ENCODE measurements around the gene ITSN1.
A peak's percentile ranks its signal among the peaks of the same experiment; 100 is the strongest.

ITSN1 gene

GRCh38 chr21:33871171-33871570, 228.9 kb downstream of the ITSN1 start:
- Mint-ChIP-seq H3K36me3 (no peaks in the 10 kb centered on the region), H3K27ac (no peak overlapping the region), H3K27me3 (peaks cover 0 to under 1% of the 10 kb centered on the region in 2 donors), H3K9me3 (no peaks in the 10 kb centered on the region), H3K4me1 (no peaks in the 10 kb centered on the region), H3K4me3 (no peak overlapping the region)
- DNase-seq (no peak), ATAC-seq (replicated peaks) (no peak)

- Mint-ChIP-seq H3K9me3 (no peaks in the 10 kb centered on the region), H3K4me3 (no peak overlapping the region), H3K27ac (no peak overlapping the region), H3K4me1 (no peaks in the 10 kb centered on the region), H3K27me3 (peaks cover 6% of the 10 kb centered on the region in 2 donors), H3K36me3 (no peaks in the 10 kb centered on the region)
- DNase-seq, result no peak
- no peak for ATAC-seq (replicated peaks)
These were observed 230.7 kb downstream of the ITSN1 start for GRCh38 chr21:33872881-33873515.

- no peak overlapping the region for H3K27ac Mint-ChIP-seq
- H3K27me3 Mint-ChIP-seq, result peaks cover 10 to 12% of the 10 kb centered on the region in 2 donors
- H3K36me3 Mint-ChIP-seq, result no peaks in the 10 kb centered on the region
- DNase-seq (no peak), ATAC-seq (replicated peaks) (no peak)
- no peaks in the 10 kb centered on the region for H3K9me3 Mint-ChIP-seq
- H3K4me3 Mint-ChIP-seq, result no peak overlapping the region
- H3K4me1 Mint-ChIP-seq, result no peaks in the 10 kb centered on the region
These were observed 231.9 kb downstream of the ITSN1 start for GRCh38 chr21:33874161-33874560.

- Mint-ChIP-seq H3K27me3 (peaks cover 10 to 12% of the 10 kb centered on the region in 2 donors), H3K9me3 (no peaks in the 10 kb centered on the region), H3K4me3 (no peak overlapping the region), H3K27ac (no peak overlapping the region), H3K4me1 (no peaks in the 10 kb centered on the region), H3K36me3 (no peaks in the 10 kb centered on the region)
- ATAC-seq (replicated peaks) (no peak), DNase-seq (no peak)
These were observed 232.9 kb downstream of the ITSN1 start for GRCh38 chr21:33875026-33875695.

- H3K27me3 Mint-ChIP-seq, result peaks cover 10 to 12% of the 10 kb centered on the region in 2 donors
- no peak for ATAC-seq (replicated peaks)
These were observed 236.5 kb downstream of the ITSN1 start for GRCh38 chr21:33878824-33879223.

GRCh38 chr21:33880626-33881025, 238.3 kb downstream of the ITSN1 start:
- Mint-ChIP-seq H3K36me3 (no peaks in the 10 kb centered on the region), H3K4me3 (no peak overlapping the region), H3K9me3 (no peaks in the 10 kb centered on the region), H3K27me3 (peaks cover 18 to 25% of the 10 kb centered on the region in 2 donors), H3K27ac (no peak overlapping the region), H3K4me1 (no peaks in the 10 kb centered on the region)
- no peak for DNase-seq
- ATAC-seq (replicated peaks), result no peak

More at GRCh38 chr21:33878824-33879223, 236.5 kb downstream of the ITSN1 start:
- DNase-seq, result no peak
- H3K27ac Mint-ChIP-seq, result peak overlapping the region; percentile 37
- no peaks in the 10 kb centered on the region for H3K36me3 Mint-ChIP-seq
- no peaks in the 10 kb centered on the region for H3K9me3 Mint-ChIP-seq
- no peak overlapping the region for H3K4me3 Mint-ChIP-seq
- no peaks in the 10 kb centered on the region for H3K4me1 Mint-ChIP-seq

GRCh38 chr21:33881689-33882440, 239.6 kb downstream of the ITSN1 start:
- Mint-ChIP-seq H3K4me1 (no peaks in the 10 kb centered on the region), H3K27ac (no peak overlapping the region), H3K4me3 (no peak overlapping the region), H3K27me3 (peaks cover 18 to 25% of the 10 kb centered on the region in 2 donors), H3K9me3 (no peaks in the 10 kb centered on the region), H3K36me3 (no peaks in the 10 kb centered on the region)
- no peak for ATAC-seq (replicated peaks)
- no peak for DNase-seq

GRCh38 chr21:33883118-33883517, 240.8 kb downstream of the ITSN1 start:
- ATAC-seq (replicated peaks) (no peak), DNase-seq (no peak)
- Mint-ChIP-seq H3K36me3 (no peaks in the 10 kb centered on the region), H3K27ac (no peak overlapping the region), H3K4me3 (no peak overlapping the region), H3K4me1 (no peaks in the 10 kb centered on the region), H3K9me3 (no peaks in the 10 kb centered on the region), H3K27me3 (peaks cover 11 to 17% of the 10 kb centered on the region in 2 donors)

- Mint-ChIP-seq H3K4me1 (no peaks in the 10 kb centered on the region), H3K4me3 (no peak overlapping the region), H3K36me3 (no peaks in the 10 kb centered on the region), H3K27ac (no peak overlapping the region), H3K9me3 (no peaks in the 10 kb centered on the region), H3K27me3 (peaks cover 9 to 13% of the 10 kb centered on the region in 2 donors)
- ATAC-seq (replicated peaks) (no peak), DNase-seq (no peak)
These were observed 242.3 kb downstream of the ITSN1 start for GRCh38 chr21:33884376-33885171.

GRCh38 chr21:33885172-33885514, 242.8 kb downstream of the ITSN1 start:
- DNase-seq (no peak), ATAC-seq (replicated peaks) (no peak)
- H3K27ac Mint-ChIP-seq, result no peak overlapping the region
- H3K4me3 Mint-ChIP-seq, result no peak overlapping the region
- no peaks in the 10 kb centered on the region for H3K36me3 Mint-ChIP-seq
- H3K9me3 Mint-ChIP-seq, result no peaks in the 10 kb centered on the region
- H3K4me1 Mint-ChIP-seq, result no peaks in the 10 kb centered on the region
- peaks cover 9 to 13% of the 10 kb centered on the region in 2 donors for H3K27me3 Mint-ChIP-seq

GRCh38 chr21:33886321-33886720, 244.0 kb downstream of the ITSN1 start:
- no peaks in the 10 kb centered on the region for H3K4me1 Mint-ChIP-seq
- DNase-seq (no peak), ATAC-seq (replicated peaks) (no peak)
- no peak overlapping the region for H3K27ac Mint-ChIP-seq
- H3K9me3 Mint-ChIP-seq, result no peaks in the 10 kb centered on the region
- H3K27me3 Mint-ChIP-seq, result peaks cover 13 to 19% of the 10 kb centered on the region in 2 donors
- H3K36me3 Mint-ChIP-seq, result no peaks in the 10 kb centered on the region
- no peak overlapping the region for H3K4me3 Mint-ChIP-seq

- peaks cover 12 to 16% of the 10 kb centered on the region in 2 donors for H3K27me3 Mint-ChIP-seq
- no peak overlapping the region for H3K27ac Mint-ChIP-seq
- peaks cover 7 to 8% of the 10 kb centered on the region in 2 donors for H3K4me1 Mint-ChIP-seq
- no peak for DNase-seq
- no peak overlapping the region for H3K4me3 Mint-ChIP-seq
- no peaks in the 10 kb centered on the region for H3K9me3 Mint-ChIP-seq
- ATAC-seq (replicated peaks), result no peak
- H3K36me3 Mint-ChIP-seq, result peaks cover 0 to 3% of the 10 kb centered on the region in 2 donors
These were observed 247.9 kb downstream of the ITSN1 start for GRCh38 chr21:33890187-33890586.

- no peak for DNase-seq
- no peak for ATAC-seq (replicated peaks)
- Mint-ChIP-seq H3K4me3 (no peak overlapping the region), H3K27ac (no peak overlapping the region), H3K36me3 (peaks cover 0 to 3% of the 10 kb centered on the region in 2 donors), H3K9me3 (no peaks in the 10 kb centered on the region), H3K4me1 (peaks cover 9% of the 10 kb centered on the region in 2 donors), H3K27me3 (peaks cover 16% of the 10 kb centered on the region in 2 donors)
These were observed 250.6 kb downstream of the ITSN1 start for GRCh38 chr21:33892853-33893252.

- H3K27me3 Mint-ChIP-seq, result peaks cover 16% of the 10 kb centered on the region in 2 donors
- ATAC-seq (replicated peaks), result no peak
- peaks cover 9% of the 10 kb centered on the region in 2 donors for H3K4me1 Mint-ChIP-seq
These were observed 251.6 kb downstream of the ITSN1 start for GRCh38 chr21:33893917-33894316.

More at GRCh38 chr21:33893917-33894316, 251.6 kb downstream of the ITSN1 start:
- no peak overlapping the region for H3K4me3 Mint-ChIP-seq
- peaks cover 0 to 3% of the 10 kb centered on the region in 2 donors for H3K36me3 Mint-ChIP-seq
- DNase-seq, result no peak
- H3K9me3 Mint-ChIP-seq, result no peaks in the 10 kb centered on the region
- no peak overlapping the region for H3K27ac Mint-ChIP-seq

Measured in stimulated activated naive B cell treated with anti-CD40 and anti-IgM and Interleukin-4, amounts not matched to agents 10 μg/mL and 1 μg/mL and 100 μg/mL, for 72 hours (primary cell).